Mesendoderm (in vitro differentiated cells): ENCODE results near the gene TMED1.

Source experiments
- DNase-seq: peaks from one replicate; pipeline ENCODE4 v3.0.0; 2013
- H2AK5ac ChIP-seq: 2 replicates; pipeline ENCODE4 v1.6.1; 2013; ENCODE audit warnings: low read length, inconsistent platforms
- H2BK120ac ChIP-seq: 2 replicates; pipeline ENCODE4 v1.6.1; 2013; ENCODE audit warnings: low read depth, mild to moderate bottlenecking, low read length, moderate library complexity, mixed read lengths
- H2BK15ac ChIP-seq: replicated peaks from 2 replicates; pipeline ENCODE4 v1.6.1; 2013; ENCODE audit warnings: low read depth, mild to moderate bottlenecking, moderate library complexity
- H2BK5ac ChIP-seq: 2 replicates; pipeline ENCODE4 v1.6.1; 2013; ENCODE audit warnings: low read length, inconsistent platforms
- H3K18ac ChIP-seq: 2 replicates; pipeline ENCODE4 v1.6.1; 2013; ENCODE audit warnings: mild to moderate bottlenecking, low read length, mixed read lengths
- H3K23ac ChIP-seq: one replicate; pipeline ENCODE4 v1.6.1; 2013; ENCODE audit warnings: low read length
- H3K27ac ChIP-seq: 2 replicates; pipeline ENCODE4 v1.5.1; 2013; ENCODE audit warnings: low read depth, mild to moderate bottlenecking, inconsistent platforms, low read length, moderate library complexity
- H3K27me3 ChIP-seq: 2 replicates; pipeline ENCODE4 v1.6.1; 2013; ENCODE audit warnings: low read length, control low read depth, mild to moderate bottlenecking, inconsistent platforms; ENCODE audit not compliant: insufficient read depth, poor library complexity
- H3K36me3 ChIP-seq: 2 replicates; pipeline ENCODE4 v1.6.1; 2013; ENCODE audit warnings: low read length, inconsistent platforms; ENCODE audit not compliant: control insufficient read depth, insufficient read depth
- H3K4ac ChIP-seq: one replicate; pipeline ENCODE4 v1.6.1; 2013; ENCODE audit warnings: low read depth, mild to moderate bottlenecking, low read length, moderate library complexity
- H3K4me1 ChIP-seq: 2 replicates; pipeline ENCODE4 v1.6.1; 2013; ENCODE audit warnings: low read depth, low read length, inconsistent platforms; ENCODE audit not compliant: control insufficient read depth
- H3K4me2 ChIP-seq: 2 replicates; pipeline ENCODE4 v1.6.1; 2013; ENCODE audit warnings: low read length
- H3K4me3 ChIP-seq: 2 replicates; pipeline ENCODE4 v1.5.1; 2013; ENCODE audit warnings: mild to moderate bottlenecking, low read length
- H3K56ac ChIP-seq: one replicate; pipeline ENCODE4 v1.6.1; 2013; ENCODE audit warnings: low read length
- H3K79me1 ChIP-seq: 2 replicates; pipeline ENCODE4 v1.6.1; 2013; ENCODE audit warnings: low read length, inconsistent platforms
- H3K79me2 ChIP-seq: 2 replicates; pipeline ENCODE4 v1.6.1; 2013; ENCODE audit warnings: mild to moderate bottlenecking, low read length; ENCODE audit not compliant: control insufficient read depth, insufficient read depth
- H3K9ac ChIP-seq: 2 replicates; pipeline ENCODE4 v1.6.1; 2013; ENCODE audit warnings: low read length, inconsistent platforms
- H4K5ac ChIP-seq: one replicate; pipeline ENCODE4 v1.6.1; 2013; ENCODE audit warnings: low read length
- H4K8ac ChIP-seq: one replicate; pipeline ENCODE4 v1.6.1; 2013; ENCODE audit warnings: low read depth, mild to moderate bottlenecking, control low read depth, low read length, moderate library complexity
- WGBS: extraction: QIAGEN DNeasy Blood & Tissue Kit; methylation state at CpG from one replicate; pipeline ENCODE4 v1.1.7; 2013; ENCODE audit warnings: low lambda C conversion rate, missing lambda C conversion rate; ENCODE audit not compliant: insufficient coverage; ENCODE audit errors: extremely low coverage; 5-methylcytosine and 5-hydroxymethylcytosine counted together

TMED1 gene

GRCh38 chr19:10800488-10800887 lies 35.5 kb downstream of the TMED1 start:
- no peak for DNase-seq
- Histone ChIP-seq H3K4me1 (no peaks in the 10 kb centered on the region), H3K56ac (no peak overlapping the region), H3K36me3 (peaks cover 8% of the 10 kb centered on the region), H3K27me3 (no peaks in the 10 kb centered on the region), H2BK5ac (no peak overlapping the region), H2AK5ac (no peak overlapping the region), H3K4me2 (no peak overlapping the region), H3K79me2 (no peaks in the 10 kb centered on the region), H3K27ac (no peak overlapping the region), H3K18ac (no peak overlapping the region), H2BK120ac (no peak overlapping the region), H3K23ac (no peak overlapping the region), H3K79me1 (no peaks in the 10 kb centered on the region), H3K4ac (no peak overlapping the region), H4K5ac (no peak overlapping the region), H3K4me3 (no peak overlapping the region), H4K8ac (no peak overlapping the region), H3K9ac (no peak overlapping the region), H2BK15ac (no peak overlapping the region)
- no CpG with 5 or more reads among the region's 9 CpGs for WGBS

- WGBS: no CpG with 5 or more reads among the region's 19 CpGs
Measured at GRCh38 chr19:10797541-10798256, 38.3 kb downstream of the TMED1 start.

GRCh38 chr19:10797078-10797477 lies 38.9 kb downstream of the TMED1 start:
- H3K4me1 ChIP-seq: no peaks in the 10 kb centered on the region
- no peak overlapping the region for H4K5ac ChIP-seq
- no peak overlapping the region for H3K23ac ChIP-seq
- H3K36me3 ChIP-seq: peaks cover 14% of the 10 kb centered on the region
- H3K27ac ChIP-seq: no peak overlapping the region
- H3K4me2 ChIP-seq: no peak overlapping the region
- no peak overlapping the region for H2AK5ac ChIP-seq
- no peak overlapping the region for H3K56ac ChIP-seq
- DNase-seq: no peak
- no peak overlapping the region for H3K18ac ChIP-seq
- H3K4me3 ChIP-seq: no peak overlapping the region
- H4K8ac ChIP-seq: no peak overlapping the region
- no peak overlapping the region for H2BK5ac ChIP-seq
- no peak overlapping the region for H3K4ac ChIP-seq
- no peaks in the 10 kb centered on the region for H3K79me2 ChIP-seq
- no peak overlapping the region for H2BK15ac ChIP-seq
- H3K27me3 ChIP-seq: no peaks in the 10 kb centered on the region
- H3K9ac ChIP-seq: no peak overlapping the region
- WGBS: no CpG with 5 or more reads among the region's 14 CpGs
- no peaks in the 10 kb centered on the region for H3K79me1 ChIP-seq
- no peak overlapping the region for H2BK120ac ChIP-seq

More at GRCh38 chr19:10797541-10798256, 38.3 kb downstream of the TMED1 start:
- H3K79me1 ChIP-seq: no peaks in the 10 kb centered on the region
- no peaks in the 10 kb centered on the region for H3K27me3 ChIP-seq
- no peaks in the 10 kb centered on the region for H3K4me1 ChIP-seq
- no peak overlapping the region for H3K27ac ChIP-seq
- H2AK5ac ChIP-seq: no peak overlapping the region
- H3K79me2 ChIP-seq: no peaks in the 10 kb centered on the region
- no peak overlapping the region for H3K4me2 ChIP-seq
- H2BK15ac ChIP-seq: no peak overlapping the region
- H3K4ac ChIP-seq: no peak overlapping the region
- H3K18ac ChIP-seq: no peak overlapping the region
- peaks cover 14% of the 10 kb centered on the region for H3K36me3 ChIP-seq
- no peak overlapping the region for H3K9ac ChIP-seq
- H2BK5ac ChIP-seq: no peak overlapping the region
- H3K23ac ChIP-seq: no peak overlapping the region
- no peak overlapping the region for H4K8ac ChIP-seq
- no peak for DNase-seq
- no peak overlapping the region for H3K4me3 ChIP-seq
- H4K5ac ChIP-seq: no peak overlapping the region
- H3K56ac ChIP-seq: no peak overlapping the region
- H2BK120ac ChIP-seq: no peak overlapping the region

- H3K9ac ChIP-seq: no peak overlapping the region
- H3K79me2 ChIP-seq: no peaks in the 10 kb centered on the region
- H2BK5ac ChIP-seq: no peak overlapping the region
- H2BK15ac ChIP-seq: no peak overlapping the region
- H4K8ac ChIP-seq: no peak overlapping the region
- no peaks in the 10 kb centered on the region for H3K27me3 ChIP-seq
- no peak overlapping the region for H2BK120ac ChIP-seq
- no peak for DNase-seq
- no peak overlapping the region for H3K18ac ChIP-seq
- no peak overlapping the region for H3K27ac ChIP-seq
- no peak overlapping the region for H4K5ac ChIP-seq
- no peak overlapping the region for H3K23ac ChIP-seq
- H3K4me3 ChIP-seq: no peak overlapping the region
- H2AK5ac ChIP-seq: no peak overlapping the region
- H3K56ac ChIP-seq: no peak overlapping the region
- no peaks in the 10 kb centered on the region for H3K4me1 ChIP-seq
- WGBS: no CpG with 5 or more reads among the region's 19 CpGs
- no peak overlapping the region for H3K4ac ChIP-seq
- H3K79me1 ChIP-seq: no peaks in the 10 kb centered on the region
- peaks cover 14% of the 10 kb centered on the region for H3K36me3 ChIP-seq
- H3K4me2 ChIP-seq: no peak overlapping the region
Measured at GRCh38 chr19:10796653-10797052, 39.4 kb downstream of the TMED1 start.

GRCh38 chr19:10789866-10790265 lies 46.1 kb downstream of the TMED1 start:
- H3K4me3 ChIP-seq: no peak overlapping the region

GRCh38 chr19:10788146-10788545 lies 47.9 kb downstream of the TMED1 start:
- Histone ChIP-seq H3K9ac (no peak overlapping the region), H3K27ac (no peak overlapping the region), H3K4me1 (no peaks in the 10 kb centered on the region), H3K4ac (no peak overlapping the region), H2AK5ac (no peak overlapping the region), H3K4me2 (no peak overlapping the region), H4K8ac (no peak overlapping the region), H3K79me1 (no peaks in the 10 kb centered on the region), H2BK15ac (no peak overlapping the region), H2BK120ac (no peak overlapping the region), H3K4me3 (no peak overlapping the region), H3K23ac (no peak overlapping the region), H3K18ac (no peak overlapping the region), H3K56ac (no peak overlapping the region), H3K79me2 (no peaks in the 10 kb centered on the region), H2BK5ac (no peak overlapping the region), H4K5ac (no peak overlapping the region), H3K36me3 (peaks cover 3% of the 10 kb centered on the region), H3K27me3 (no peaks in the 10 kb centered on the region)
- WGBS: no CpG with 5 or more reads among the region's 8 CpGs
- DNase-seq: no peak

More at GRCh38 chr19:10789866-10790265, 46.1 kb downstream of the TMED1 start:
- no peak overlapping the region for H2BK120ac ChIP-seq
- no peak overlapping the region for H2AK5ac ChIP-seq
- H4K8ac ChIP-seq: no peak overlapping the region
- H3K27me3 ChIP-seq: no peaks in the 10 kb centered on the region
- no peak overlapping the region for H3K4ac ChIP-seq
- DNase-seq: no peak
- no peak overlapping the region for H4K5ac ChIP-seq
- H3K79me2 ChIP-seq: no peaks in the 10 kb centered on the region
- no peak overlapping the region for H3K27ac ChIP-seq
- no peaks in the 10 kb centered on the region for H3K4me1 ChIP-seq
- H2BK5ac ChIP-seq: no peak overlapping the region
- H3K9ac ChIP-seq: no peak overlapping the region
- no peak overlapping the region for H3K56ac ChIP-seq
- H3K23ac ChIP-seq: no peak overlapping the region
- no peak overlapping the region for H2BK15ac ChIP-seq
- peaks cover 4% of the 10 kb centered on the region for H3K36me3 ChIP-seq
- no peak overlapping the region for H3K4me2 ChIP-seq
- WGBS: no CpG with 5 or more reads among the region's 10 CpGs
- no peak overlapping the region for H3K18ac ChIP-seq
- no peaks in the 10 kb centered on the region for H3K79me1 ChIP-seq
